Epithelial cell of esophagus (primary cell): ENCODE data around the gene NDST1.

ENCODE experiments used
- DNase-seq: peaks from one replicate; pipeline ENCODE4 v3.0.0; 2010; ENCODE audit warnings: low read depth
- H3K4me3 ChIP-seq: 2 replicates; pipeline ENCODE4 v1.5.1; 2011; ENCODE audit warnings: mild to moderate bottlenecking, low read length, control low read depth
- CTCF ChIP-seq: IDR thresholded peaks from 2 replicates; pipeline ENCODE4 v1.5.1; 2011; ENCODE audit warnings: low read depth, mild to moderate bottlenecking, low read length, control low read depth, inconsistent platforms; ENCODE audit not compliant: insufficient read depth; ENCODE audit errors: missing control alignments

The NDST1 gene

GRCh38 chr5:150598821-150599273 lies 90.9 kb downstream of the NDST1 start:
- H3K4me3 ChIP-seq = no peak overlapping the region
- no peak for TF ChIP-seq CTCF
- DNase-seq = peak; percentile 94

GRCh38 chr5:150599281-150599680 lies 91.3 kb downstream of the NDST1 start:
- TF ChIP-seq CTCF = no peak
- DNase-seq = no peak
- no peak overlapping the region for H3K4me3 ChIP-seq

GRCh38 chr5:150599917-150600511 lies 92.1 kb downstream of the NDST1 start:
- H3K4me3 ChIP-seq = no peak overlapping the region
- peak; percentile 94 for DNase-seq

GRCh38 chr5:150600616-150601490 lies 92.9 kb downstream of the NDST1 start:
- DNase-seq = peak; percentile 40
- TF ChIP-seq CTCF = no peak
- H3K4me3 ChIP-seq = no peak overlapping the region

More at GRCh38 chr5:150599917-150600511, 92.1 kb downstream of the NDST1 start:
- no peak for TF ChIP-seq CTCF

GRCh38 chr5:150601491-150602345 lies 93.8 kb downstream of the NDST1 start:
- TF ChIP-seq CTCF = no peak
- peak; percentile 53 for DNase-seq

GRCh38 chr5:150603052-150603451 lies 95.1 kb downstream of the NDST1 start:
- no peak for DNase-seq
- H3K4me3 ChIP-seq = no peak overlapping the region
- TF ChIP-seq CTCF = no peak

More at GRCh38 chr5:150601491-150602345, 93.8 kb downstream of the NDST1 start:
- no peak overlapping the region for H3K4me3 ChIP-seq
